K562 (cell line): ENCODE measurements around the gene GNAI2. TPM values are rescaled to one million over a fixed set of nuclear protein-coding genes. Genes with fewer than 3 reads are reported as not detected.

ENCODE experiments used
- ARID2 ChIP-seq: fragments of 450-650 bp; IDR thresholded peaks from 2 replicates; pipeline ENCODE4 v1.6.1; 2017; ENCODE audit warnings: antibody characterized with exemption, mild to moderate bottlenecking
- CEBPG ChIP-seq, 3 experiments: fragments of 200-800 bp in 1 of 3; sonication (Bioruptor generic) in 1 of 3; sonication (generic) in 1 of 3; formaldehyde crosslinking in 1 of 3; IDR thresholded peaks in 2 of 3; conservative IDR thresholded peaks in 1 of 3; 2 replicates each; pipeline versions ENCODE4 v1.6.1 to v1.8.0; 2016 to 2022; ENCODE audit warnings: missing compliant biosample characterization in 2 of 3, missing genetic modification characterization in 2 of 3, mild to moderate bottlenecking in 1 of 3, missing genetic modification reagents in 1 of 3
- CHD1 ChIP-seq: fragments of 200-600 bp; sonication (generic); IDR thresholded peaks from one replicate; pipeline ENCODE4 v1.6.1; 2012; ENCODE audit warnings: mild to moderate bottlenecking, moderate library complexity, low read length, inconsistent platforms
- CREM ChIP-seq: IDR thresholded peaks from 2 replicates; pipeline ENCODE4 v1.6.1; 2014; ENCODE audit warnings: antibody characterized with exemption, low read depth
- HCFC1 ChIP-seq: IDR thresholded peaks from 2 replicates; pipeline ENCODE4 v1.6.1; 2012; ENCODE audit warnings: low read depth, low read length, improper control_type of control experiment
- HIVEP1 ChIP-seq: fragments of 250-450 bp; sonication (Bioruptor Pico); IDR thresholded peaks from 2 replicates; pipeline ENCODE4 v1.4.0; 2020; ENCODE audit warnings: mild to moderate bottlenecking
- MBD2 ChIP-seq: sonication (generic); IDR thresholded peaks from 2 replicates; pipeline ENCODE4 v1.6.1; 2016; ENCODE audit warnings: low read depth, borderline replicate concordance
- NCOA1 ChIP-seq: fragments of 450-650 bp; IDR thresholded peaks from 2 replicates; pipeline ENCODE4 v1.6.1; 2016; ENCODE audit warnings: low read depth
- NCOA4 ChIP-seq: fragments of 450-650 bp; IDR thresholded peaks from 2 replicates; pipeline ENCODE4 v1.6.1; 2018; ENCODE audit warnings: mild to moderate bottlenecking; ENCODE audit not compliant: partially characterized antibody
- NRF1 ChIP-seq, 2 experiments: fragments of 450-650 bp; IDR thresholded peaks in 1 of 2; conservative IDR thresholded peaks in 1 of 2; 2 replicates each; pipeline ENCODE4 v1.6.1; 2014; ENCODE audit warnings: mild to moderate bottlenecking in 2 of 2
- POLR2H ChIP-seq: IDR thresholded peaks from 2 replicates; pipeline ENCODE4 v1.6.1; 2016; ENCODE audit warnings: missing genetic modification characterization, low read depth, mild to moderate bottlenecking, control low read depth, missing compliant biosample characterization, moderate library complexity
- PRMT5 ChIP-seq: sonication (generic); formaldehyde crosslinking; IDR thresholded peaks from 2 replicates; pipeline ENCODE4 v1.5.0; 2020; ENCODE audit warnings: missing genetic modification reagents
- SMAD4 ChIP-seq: fragments of 250-450 bp; sonication (Bioruptor Pico); conservative IDR thresholded peaks from 2 replicates; pipeline ENCODE4 v1.8.0; 2021; ENCODE audit warnings: inconsistent platforms, mild to moderate bottlenecking, moderate library complexity
- ZNF212 ChIP-seq: fragments of 450-650 bp; formaldehyde crosslinking; IDR thresholded peaks from 2 replicates; pipeline ENCODE4 v1.4.0; 2020; ENCODE audit warnings: mild to moderate bottlenecking
- ZNF57 ChIP-seq: fragments of 450-650 bp; formaldehyde crosslinking; IDR thresholded peaks from 2 replicates; pipeline ENCODE4 v1.4.0; 2020; ENCODE audit warnings: mild to moderate bottlenecking, moderate library complexity
- polyA plus RNA-seq, 8 experiments: library from polyadenylated mRNA; depleted of rRNA in 4 of 8; stranded (reverse) in 5 of 8; unstranded in 3 of 8; fragments of >200 nt; fragmentation: Nextera tagmentation in 2 of 8; fragmentation: Illumina TruSeq in 1 of 8; extraction: Ambion mirVana in 2 of 8; extraction: Trizol in 1 of 8; gene quantifications; 2 replicates each; pipeline versions ENCODE4 v1.2.1 to v1.2.3, GENCODE V29; 2011 to 2014; ENCODE audit warnings: inconsistent platforms in 1 of 8, missing spikeins in 1 of 8
- total RNA-seq, 7 experiments: library from RNA; depleted of rRNA in 6 of 7; stranded (reverse); fragments of >200 nt in 6 of 7; fragmentation: Illumina TruSeq in 2 of 7; extraction: Trizol in 2 of 7; gene quantifications; 2 replicates each; pipeline versions ENCODE4 v1.2.1 to v1.2.3, GENCODE V29; 2011 to 2021; ENCODE audit warnings: low replicate concordance in 1 of 7
- TF ChIP-seq, protein P1 (sequence below): IDR thresholded peaks from 2 replicates; pipeline ENCODE4 v1.6.1; 2011; ENCODE audit warnings: borderline replicate concordance, low read depth, mild to moderate bottlenecking, moderate library complexity, low read length; ENCODE audit not compliant: insufficient read depth, poor library complexity, severe bottlenecking
- TF ChIP-seq, protein P2 (sequence below): fragments of 250-450 bp; sonication (Bioruptor Pico); IDR thresholded peaks from 2 replicates; pipeline ENCODE4 v1.5.1; 2021; ENCODE audit warnings: mild to moderate bottlenecking
- TF ChIP-seq, protein P3 (sequence below): fragments of 250-450 bp; sonication (Bioruptor Pico); IDR thresholded peaks from 2 replicates; pipeline ENCODE4 v1.4.0; 2020; ENCODE audit warnings: mild to moderate bottlenecking, moderate library complexity
- TF ChIP-seq, protein P4 (sequence below): fragments of 450-650 bp; formaldehyde crosslinking; IDR thresholded peaks from 2 replicates; pipeline ENCODE4 v1.4.0; 2022; ENCODE audit warnings: mild to moderate bottlenecking, moderate library complexity

GNAI2 gene
- total and polyA plus RNA-seq, 9 of the 15 experiments (the other 6 are each of a cell fraction or from before 2014, with no cell fraction given), result 1.1 to 72.2 (median 42.7) TPM

DNA sequence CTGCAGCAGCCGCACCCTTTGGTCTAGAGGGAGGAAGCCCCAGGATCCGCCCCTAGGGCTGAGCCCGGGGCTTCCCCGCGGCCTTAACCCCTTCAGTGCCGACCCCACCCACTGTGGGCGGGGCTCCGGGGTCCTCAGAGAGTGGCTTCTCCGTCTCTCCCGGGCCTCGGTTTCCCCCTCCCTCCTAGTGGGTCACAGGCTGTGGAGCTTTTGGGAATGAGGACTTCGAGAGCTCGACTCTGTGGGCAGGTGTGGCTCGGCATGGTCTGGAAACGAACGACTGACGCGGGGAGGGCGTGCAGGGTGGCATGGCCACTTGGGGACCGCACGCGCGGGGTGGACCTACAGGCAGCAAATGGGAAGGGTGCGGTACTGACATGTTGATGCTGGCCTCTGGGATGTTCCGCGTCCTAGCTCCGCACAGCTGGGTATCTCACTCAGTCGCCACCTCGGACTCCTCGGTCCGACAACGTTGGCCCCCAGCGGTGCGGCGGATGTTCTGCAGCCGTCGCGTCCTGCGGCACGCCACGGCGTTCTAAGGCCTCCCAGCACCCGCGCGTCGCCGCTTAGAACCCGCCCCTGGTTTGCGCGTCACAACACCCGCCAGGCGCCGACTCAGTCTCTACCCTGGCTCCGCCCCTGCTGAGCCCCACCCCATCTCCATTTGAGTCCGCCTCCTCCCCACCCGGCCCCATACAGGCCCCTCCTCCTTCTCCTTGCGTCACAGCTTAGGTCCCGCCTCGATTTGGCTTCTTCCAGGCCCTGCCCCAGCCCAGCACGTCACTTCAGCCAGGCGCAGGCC is 63.0 kb downstream of the GNAI2 start, which contains the start of the genes HYAL3 and NAA80 (continued):
- TF ChIP-seq CREM (peak; percentile 91), HCFC1 (peak; percentile 54), NRF1 (conservative IDR thresholded peaks at IDR 0.05 in 1 of 2, IDR thresholded peaks at IDR 0.05 in 1 of 2) (peak; percentile 89 to 90), MBD2 (peak; percentile 18; the same call in 1 of the 2 replicates), CEBPG (CRISPR knock-in tag; IDR thresholded peaks at IDR 0.05) (no peak), CEBPG (tag; conservative IDR thresholded peaks at IDR 0.05 in 1 of 2, IDR thresholded peaks at IDR 0.05 in 1 of 2) (no peak), PRMT5 (CRISPR knock-in tag) (no peak), ZNF57 (CRISPR knock-in tag) (no peak), NCOA4 (no peak), CHD1 (no peak), SMAD4 (CRISPR knock-in tag) (peak; percentile 80; the same call in 1 of the 2 replicates), HIVEP1 (CRISPR knock-in tag) (peak; percentile 66; the same call in 1 of the 2 replicates), ARID2 (no peak), ZNF212 (no peak), POLR2H (no peak), NCOA1 (no peak)
- TF ChIP-seq, protein P1, sequence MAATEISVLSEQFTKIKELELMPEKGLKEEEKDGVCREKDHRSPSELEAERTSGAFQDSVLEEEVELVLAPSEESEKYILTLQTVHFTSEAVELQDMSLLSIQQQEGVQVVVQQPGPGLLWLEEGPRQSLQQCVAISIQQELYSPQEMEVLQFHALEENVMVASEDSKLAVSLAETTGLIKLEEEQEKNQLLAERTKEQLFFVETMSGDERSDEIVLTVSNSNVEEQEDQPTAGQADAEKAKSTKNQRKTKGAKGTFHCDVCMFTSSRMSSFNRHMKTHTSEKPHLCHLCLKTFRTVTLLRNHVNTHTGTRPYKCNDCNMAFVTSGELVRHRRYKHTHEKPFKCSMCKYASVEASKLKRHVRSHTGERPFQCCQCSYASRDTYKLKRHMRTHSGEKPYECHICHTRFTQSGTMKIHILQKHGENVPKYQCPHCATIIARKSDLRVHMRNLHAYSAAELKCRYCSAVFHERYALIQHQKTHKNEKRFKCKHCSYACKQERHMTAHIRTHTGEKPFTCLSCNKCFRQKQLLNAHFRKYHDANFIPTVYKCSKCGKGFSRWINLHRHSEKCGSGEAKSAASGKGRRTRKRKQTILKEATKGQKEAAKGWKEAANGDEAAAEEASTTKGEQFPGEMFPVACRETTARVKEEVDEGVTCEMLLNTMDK, result peak; percentile 38
- TF ChIP-seq, protein P2, sequence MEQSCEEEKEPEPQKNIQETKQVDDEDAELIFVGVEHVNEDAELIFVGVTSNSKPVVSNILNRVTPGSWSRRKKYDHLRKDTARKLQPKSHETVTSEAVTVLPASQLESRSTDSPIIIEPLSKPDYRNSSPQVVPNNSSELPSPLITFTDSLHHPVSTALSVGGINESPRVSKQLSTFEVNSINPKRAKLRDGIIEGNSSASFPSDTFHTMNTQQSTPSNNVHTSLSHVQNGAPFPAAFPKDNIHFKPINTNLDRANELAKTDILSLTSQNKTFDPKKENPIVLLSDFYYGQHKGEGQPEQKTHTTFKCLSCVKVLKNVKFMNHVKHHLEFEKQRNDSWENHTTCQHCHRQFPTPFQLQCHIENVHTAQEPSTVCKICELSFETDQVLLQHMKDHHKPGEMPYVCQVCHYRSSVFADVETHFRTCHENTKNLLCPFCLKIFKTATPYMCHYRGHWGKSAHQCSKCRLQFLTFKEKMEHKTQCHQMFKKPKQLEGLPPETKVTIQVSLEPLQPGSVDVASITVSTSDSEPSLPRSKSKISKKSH (CRISPR knock-in tag), result no peak
- TF ChIP-seq, protein P3, sequence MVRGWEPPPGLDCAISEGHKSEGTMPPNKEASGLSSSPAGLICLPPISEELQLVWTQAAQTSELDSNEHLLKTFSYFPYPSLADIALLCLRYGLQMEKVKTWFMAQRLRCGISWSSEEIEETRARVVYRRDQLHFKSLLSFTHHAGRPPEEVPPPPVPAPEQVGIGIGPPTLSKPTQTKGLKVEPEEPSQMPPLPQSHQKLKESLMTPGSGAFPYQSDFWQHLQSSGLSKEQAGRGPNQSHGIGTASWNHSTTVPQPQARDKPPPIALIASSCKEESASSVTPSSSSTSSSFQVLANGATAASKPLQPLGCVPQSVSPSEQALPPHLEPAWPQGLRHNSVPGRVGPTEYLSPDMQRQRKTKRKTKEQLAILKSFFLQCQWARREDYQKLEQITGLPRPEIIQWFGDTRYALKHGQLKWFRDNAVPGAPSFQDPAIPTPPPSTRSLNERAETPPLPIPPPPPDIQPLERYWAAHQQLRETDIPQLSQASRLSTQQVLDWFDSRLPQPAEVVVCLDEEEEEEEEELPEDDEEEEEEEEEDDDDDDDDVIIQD (CRISPR knock-in tag), result no peak
- TF ChIP-seq, protein P4, sequence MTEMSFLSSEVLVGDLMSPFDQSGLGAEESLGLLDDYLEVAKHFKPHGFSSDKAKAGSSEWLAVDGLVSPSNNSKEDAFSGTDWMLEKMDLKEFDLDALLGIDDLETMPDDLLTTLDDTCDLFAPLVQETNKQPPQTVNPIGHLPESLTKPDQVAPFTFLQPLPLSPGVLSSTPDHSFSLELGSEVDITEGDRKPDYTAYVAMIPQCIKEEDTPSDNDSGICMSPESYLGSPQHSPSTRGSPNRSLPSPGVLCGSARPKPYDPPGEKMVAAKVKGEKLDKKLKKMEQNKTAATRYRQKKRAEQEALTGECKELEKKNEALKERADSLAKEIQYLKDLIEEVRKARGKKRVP (CRISPR knock-in tag), result no peak
